Measurements from ENCODE around the gene CSH2. TPM values are rescaled to one million over a fixed set of nuclear protein-coding genes. Genes with fewer than 3 reads are reported as not detected.
"Not testable (repeated sequence)": the region's sequence is repeated elsewhere in the genome, so short reads cannot be mapped to it uniquely, and the experiment has no call there.

CSH2 gene
- total RNA-seq, 1 experiment from 2014 or later, result not detected

GRCh38 chr17:63911041-63911635 is 37.7 kb upstream of the CSH2 start, which contains the start of gene CSHL1:
Gene CSHL1, minus strand, starts transcription at chr17:63911258. Its CDS starts 62 bp downstream, at chr17:63911196.
- TF ChIP-seq CTCF (conservative IDR thresholded peaks at IDR 0.05; ENCODE audit: low read depth, low read length) (no peak), EZH2 (IDR thresholded peaks at IDR 0.05; ENCODE audit: borderline replicate concordance, low read depth, low read length, poor library complexity, severe bottlenecking) (no peak)
- intact Hi-C loops (cut with micrococcal nuclease; ENCODE audit: unreplicated experiment), result loop anchor here (10.0 kb wide), 1 partner anchor 374 kb away; no protein-coding TSS in a partner anchor
- H3K36me3 ChIP-seq (ENCODE audit: insufficient read depth, low read length, poor library complexity, severe bottlenecking), result no peaks in the 10 kb centered on the region
- POLR2A ChIA-PET (ENCODE audit: low non-redundant PET), result no interaction called here
- no peaks in the 10 kb centered on the region for H3K9me3 ChIP-seq (ENCODE audit: low read depth, low read length, poor library complexity, severe bottlenecking)
- CTCF ChIA-PET, result interaction anchor here (0.6 to 2.0 kb wide), 3 partner anchors 115 to 507 kb away, joined by 3 to 9 read pairs (median 6); no protein-coding TSS in a partner anchor
- no peaks in the 10 kb centered on the region for H3K27me3 ChIP-seq (replicated peaks; ENCODE audit: insufficient read depth, low read depth, low read length, poor library complexity)
- no peak for DNase-seq (ENCODE audit: low spot score)
- no peak within 1 kb of the TSS for H3K27ac ChIP-seq (ENCODE audit: low read depth, low read length, poor library complexity, severe bottlenecking)
- no peak within 1 kb of the TSS for H3K4me3 ChIP-seq (ENCODE audit: low read depth, low read length, poor library complexity, severe bottlenecking)
- BruUV-seq (replicated peaks), result no TSS peak
- H3K4me1 ChIP-seq (ENCODE audit: insufficient read depth, low read length, poor library complexity, severe bottlenecking), result no peaks in the 10 kb centered on the region

GRCh38 chr17:63910096-63910495 is 36.6 kb upstream of the CSH2 start:
- no peaks in the 10 kb centered on the region for H3K9me3 ChIP-seq (ENCODE audit: low read depth, low read length, poor library complexity, severe bottlenecking)
- DNase-seq (ENCODE audit: low spot score), result no peak
- CTCF ChIA-PET, result no interaction called here
- no peak for TF ChIP-seq EZH2 (IDR thresholded peaks at IDR 0.05; ENCODE audit: borderline replicate concordance, low read depth, low read length, poor library complexity, severe bottlenecking)
- no peak for TF ChIP-seq CTCF (conservative IDR thresholded peaks at IDR 0.05; ENCODE audit: low read depth, low read length)
- H3K4me3 ChIP-seq (ENCODE audit: low read depth, low read length, poor library complexity, severe bottlenecking), result no peak overlapping the region
- BruUV-seq (replicated peaks), result no TSS peak
- no peaks in the 10 kb centered on the region for H3K36me3 ChIP-seq (ENCODE audit: insufficient read depth, low read length, poor library complexity, severe bottlenecking)
- no peaks in the 10 kb centered on the region for H3K4me1 ChIP-seq (ENCODE audit: insufficient read depth, low read length, poor library complexity, severe bottlenecking)
- no peaks in the 10 kb centered on the region for H3K27me3 ChIP-seq (replicated peaks; ENCODE audit: insufficient read depth, low read depth, low read length, poor library complexity)
- intact Hi-C loops (cut with micrococcal nuclease; ENCODE audit: unreplicated experiment), result loop anchor here (10.0 kb wide), 1 partner anchor 375 kb away; no protein-coding TSS in a partner anchor
- no peak overlapping the region for H3K27ac ChIP-seq (ENCODE audit: low read depth, low read length, poor library complexity, severe bottlenecking)
- POLR2A ChIA-PET (ENCODE audit: low non-redundant PET), result no interaction called here

GRCh38 chr17:63909586-63909985 is 36.1 kb upstream of the CSH2 start:
- intact Hi-C loops (cut with micrococcal nuclease; ENCODE audit: unreplicated experiment); H3K36me3 ChIP-seq (ENCODE audit: insufficient read depth, low read length, poor library complexity, severe bottlenecking); H3K27ac ChIP-seq (ENCODE audit: low read depth, low read length, poor library complexity, severe bottlenecking); BruUV-seq (replicated peaks); H3K4me1 ChIP-seq (ENCODE audit: insufficient read depth, low read length, poor library complexity, severe bottlenecking); CTCF ChIA-PET; H3K4me3 ChIP-seq (ENCODE audit: low read depth, low read length, poor library complexity, severe bottlenecking); H3K27me3 ChIP-seq (replicated peaks; ENCODE audit: insufficient read depth, low read depth, low read length, poor library complexity); POLR2A ChIA-PET (ENCODE audit: low non-redundant PET); H3K9me3 ChIP-seq (ENCODE audit: low read depth, low read length, poor library complexity, severe bottlenecking); DNase-seq (ENCODE audit: low spot score): not testable (repeated sequence)
